HCT116 (cell line): ENCODE measurements around the gene PRMT3. TPM values are rescaled to one million over a fixed set of nuclear protein-coding genes. Genes with fewer than 3 reads are reported as not detected.

Source experiments
- ATAC-seq: fragments of 200-7000 bp; cut with Tn5 transposase; 2 replicates; pipeline ENCODE4 v1.9.1; 2020; ENCODE audit warnings: mild to moderate bottlenecking, moderate library complexity
- BruUV-seq: library from RNA; stranded (reverse); fragments of 400-500 nt; replicated peaks from 2 replicates; lab custom pipeline; 2021; lab: Mats Ljungman, UMichigan
- CTCF ChIA-PET: fragments of 300-600 bp; sonication (Branson Sonifier 250); formaldehyde crosslinking; loops from one replicate; lab custom pipeline; 2021; ENCODE audit warnings: antibody characterized with exemption; lab: Charles Lee
- POLR2A ChIA-PET: fragments of 300-600, 350-600 bp; sonication (Branson Sonifier 250); formaldehyde crosslinking; loops from one replicate; lab custom pipeline; 2021; ENCODE audit warnings: antibody characterized with exemption; lab: Charles Lee
- RAD21 ChIA-PET, 2 experiments: fragments of 300-600 bp; sonication (Branson Sonifier 250); formaldehyde crosslinking; loops; one replicate each; lab custom pipeline; 2023; ENCODE audit warnings: low total read pairs in 2 of 2; ENCODE audit not compliant: uncharacterized antibody in 2 of 2, unreplicated experiment in 2 of 2, low non-redundant PET in 1 of 2; lab: Charles Lee
- DNase-seq: peaks from one replicate; pipeline ENCODE4 v3.0.0-alpha.2; 2010; ENCODE audit warnings: low read depth, low spot score
- H2AFZ ChIP-seq: fragments of 200-600 bp; shearing (Covaris generic), sonication (generic); 2 replicates; pipeline ENCODE4 v1.6.1; 2017; ENCODE audit warnings: low read depth, mixed run types, mixed read lengths, antibody characterized with exemption, low read length; ENCODE audit not compliant: poor library complexity, severe bottlenecking
- H3K27ac ChIP-seq: 2 replicates; pipeline ENCODE4 v1.5.1; 2012; ENCODE audit warnings: low read depth, low read length
- H3K27me3 ChIP-seq: fragments of 200-600 bp; sonication (generic); 2 replicates; pipeline ENCODE4 v1.6.1; 2016; ENCODE audit warnings: mixed run types, low read length, mixed read lengths; ENCODE audit not compliant: insufficient read depth
- H3K36me3 ChIP-seq, 2 experiments: fragments of 200-500 bp in 1 of 2; fragments of 200-600 bp in 1 of 2; sonication (Bioruptor generic) in 1 of 2; sonication (generic) in 1 of 2; 2 replicates each; pipeline versions ENCODE4 v1.5.1 to v1.6.1; 2014 to 2016; ENCODE audit warnings: low read length in 2 of 2, inconsistent platforms in 1 of 2, mixed read lengths in 1 of 2, mixed run types in 1 of 2; ENCODE audit not compliant: insufficient read depth in 2 of 2, control insufficient read depth in 1 of 2
- H3K4me1 ChIP-seq, 2 experiments: fragments of 200-600 bp in 1 of 2; sonication (generic) in 1 of 2; 2 replicates each; pipeline versions ENCODE4 v1.5.1 to v1.6.1; 2012 to 2017; ENCODE audit warnings: low read length in 2 of 2, inconsistent platforms in 1 of 2, mild to moderate bottlenecking in 1 of 2, mixed read lengths in 1 of 2, mixed run types in 1 of 2, moderate library complexity in 1 of 2; ENCODE audit not compliant: insufficient read depth in 2 of 2, control insufficient read depth in 1 of 2
- H3K4me2 ChIP-seq: fragments of 200-600 bp; sonication (generic); 2 replicates; pipeline ENCODE4 v1.6.1; 2017; ENCODE audit warnings: mixed run types, low read length, mixed read lengths
- H3K4me3 ChIP-seq, 2 experiments: fragments of 200-600 bp in 1 of 2; sonication (generic) in 1 of 2; replicated peaks in 1 of 2; 2 replicates each; pipeline ENCODE4 v1.5.1; 2011 to 2016; ENCODE audit warnings: low read length in 2 of 2, control low read depth in 1 of 2, low read depth in 1 of 2, mild to moderate bottlenecking in 1 of 2, mixed read lengths in 1 of 2, mixed run types in 1 of 2
- H3K79me2 ChIP-seq: fragments of 200-600 bp; sonication (generic); 2 replicates; pipeline ENCODE4 v1.6.1; 2017; ENCODE audit warnings: mild to moderate bottlenecking, mixed run types, low read length, moderate library complexity, mixed read lengths; ENCODE audit not compliant: insufficient read depth
- H3K9ac ChIP-seq: fragments of 200-600 bp; sonication (generic); 2 replicates; pipeline ENCODE4 v1.6.1; 2016; ENCODE audit warnings: low read length, mixed read lengths
- H3K9me2 ChIP-seq: fragments of 200-600 bp; sonication (generic), shearing (Covaris generic); 2 replicates; pipeline ENCODE4 v1.6.1; 2017; ENCODE audit warnings: mixed run types, mild to moderate bottlenecking, moderate library complexity; ENCODE audit not compliant: insufficient read depth
- H3K9me3 ChIP-seq, 2 experiments: fragments of 200-500 bp in 1 of 2; fragments of 200-600 bp in 1 of 2; sonication (Bioruptor generic) in 1 of 2; sonication (generic) in 1 of 2; 2 replicates each; pipeline ENCODE4 v1.6.1; 2014 to 2017; ENCODE audit warnings: low read length in 2 of 2, mixed read lengths in 2 of 2, inconsistent platforms in 1 of 2, low read depth in 1 of 2, mild to moderate bottlenecking in 1 of 2, mixed run types in 1 of 2, moderate library complexity in 1 of 2; ENCODE audit not compliant: control insufficient read depth in 1 of 2, insufficient read depth in 1 of 2
- H4K20me1 ChIP-seq: fragments of 200-600 bp; sonication (generic), shearing (Covaris generic); 2 replicates; pipeline ENCODE4 v1.6.1; 2017; ENCODE audit warnings: mixed run types, mild to moderate bottlenecking, moderate library complexity; ENCODE audit not compliant: insufficient read depth
- CBX3 ChIP-seq: IDR thresholded peaks from 2 replicates; pipeline ENCODE4 v1.6.1; 2012; ENCODE audit warnings: low read depth
- CEBPB ChIP-seq: IDR thresholded peaks from 2 replicates; pipeline ENCODE4 v1.6.1; 2012; ENCODE audit warnings: low read depth
- ELF1 ChIP-seq: IDR thresholded peaks from 2 replicates; pipeline ENCODE4 v1.6.1; 2012; ENCODE audit warnings: low read depth, borderline replicate concordance
- EZH2 ChIP-seq: fragments of 200-600 bp; sonication (generic); IDR thresholded peaks from 2 replicates; pipeline ENCODE4 v1.6.1; 2017; ENCODE audit warnings: antibody characterized with exemption, mixed run types
- JUND ChIP-seq: IDR thresholded peaks from 2 replicates; pipeline ENCODE4 v1.6.1; 2012
- SIN3A ChIP-seq: IDR thresholded peaks from 2 replicates; pipeline ENCODE4 v1.6.1; 2012; ENCODE audit warnings: low read depth
- SRF ChIP-seq: IDR thresholded peaks from 2 replicates; pipeline ENCODE4 v1.6.1; 2012; ENCODE audit warnings: low read depth
- YY1 ChIP-seq: IDR thresholded peaks from 2 replicates; pipeline ENCODE4 v1.6.1; 2011; ENCODE audit warnings: low read length, low read depth, moderate library complexity, mild to moderate bottlenecking; ENCODE audit not compliant: insufficient replicate concordance; ENCODE audit errors: extremely low read depth
- intact Hi-C: fragments of 100-400 bp; cut with micrococcal nuclease; formaldehyde crosslinking; loops from 2 replicates; pipeline ENCODE4 v1.10.0; 2022
- total RNA-seq: library from RNA; stranded (reverse); gene quantifications from one replicate; pipeline ENCODE4 v1.2.1, GENCODE V29; 2021; ENCODE audit not compliant: unreplicated experiment
- TF ChIP-seq, protein P1 (sequence below): IDR thresholded peaks from 2 replicates; pipeline ENCODE4 v1.6.1; 2012; ENCODE audit warnings: low read depth
- TF ChIP-seq, protein P2 (sequence below): IDR thresholded peaks from 2 replicates; pipeline ENCODE4 v1.6.1; 2012
- TF ChIP-seq, protein P3 (sequence below): IDR thresholded peaks from 2 replicates; pipeline ENCODE4 v1.6.1; 2011; ENCODE audit warnings: mild to moderate bottlenecking, low read length, moderate library complexity; ENCODE audit not compliant: insufficient replicate concordance; ENCODE audit errors: extremely low read depth

PRMT3 gene
- total RNA-seq, 1 experiment from 2014 or later = 24.3 TPM

DNA sequence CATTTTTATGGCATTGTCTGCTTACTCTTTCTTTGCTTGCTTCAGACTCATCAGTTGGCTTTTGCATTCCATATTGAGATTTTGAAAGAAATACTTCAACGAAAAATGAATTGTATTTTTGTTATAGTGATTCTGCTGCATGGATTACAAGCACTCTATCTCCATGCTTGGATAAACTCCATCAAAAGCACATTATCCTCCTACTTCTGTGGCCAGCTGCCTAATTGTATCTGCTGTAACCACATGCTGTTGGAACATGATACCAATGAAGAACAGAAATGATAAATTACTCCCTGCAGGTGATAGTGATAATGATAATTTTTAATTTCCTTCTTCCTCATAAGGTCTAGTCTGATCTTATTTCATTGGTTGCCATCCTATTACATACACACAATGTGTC, 100.8 kb downstream of the PRMT3 start:
- peaks cover 0 to 7% of the 10 kb centered on the region in 2 experiments; a peak in 1 of 4 replicates for H3K36me3 ChIP-seq
- no peak overlapping the region for H3K4me3 ChIP-seq
- H4K20me1 ChIP-seq = no peaks in the 10 kb centered on the region
- intact Hi-C loops = no loop called here
- CTCF ChIA-PET = no interaction called here
- H3K4me1 ChIP-seq = no peaks in the 10 kb centered on the region
- ATAC-seq = no peak
- H3K9me3 ChIP-seq = no peaks in the 10 kb centered on the region
- H3K27ac ChIP-seq = no peak overlapping the region
- no peak overlapping the region for H3K9ac ChIP-seq
- RAD21 ChIA-PET = no interaction called here
- DNase-seq = no peak
- H3K9me2 ChIP-seq = no peaks in the 10 kb centered on the region
- TF ChIP-seq SRF (no peak), CEBPB (no peak), YY1 (no peak)
- TF ChIP-seq, protein P1, sequence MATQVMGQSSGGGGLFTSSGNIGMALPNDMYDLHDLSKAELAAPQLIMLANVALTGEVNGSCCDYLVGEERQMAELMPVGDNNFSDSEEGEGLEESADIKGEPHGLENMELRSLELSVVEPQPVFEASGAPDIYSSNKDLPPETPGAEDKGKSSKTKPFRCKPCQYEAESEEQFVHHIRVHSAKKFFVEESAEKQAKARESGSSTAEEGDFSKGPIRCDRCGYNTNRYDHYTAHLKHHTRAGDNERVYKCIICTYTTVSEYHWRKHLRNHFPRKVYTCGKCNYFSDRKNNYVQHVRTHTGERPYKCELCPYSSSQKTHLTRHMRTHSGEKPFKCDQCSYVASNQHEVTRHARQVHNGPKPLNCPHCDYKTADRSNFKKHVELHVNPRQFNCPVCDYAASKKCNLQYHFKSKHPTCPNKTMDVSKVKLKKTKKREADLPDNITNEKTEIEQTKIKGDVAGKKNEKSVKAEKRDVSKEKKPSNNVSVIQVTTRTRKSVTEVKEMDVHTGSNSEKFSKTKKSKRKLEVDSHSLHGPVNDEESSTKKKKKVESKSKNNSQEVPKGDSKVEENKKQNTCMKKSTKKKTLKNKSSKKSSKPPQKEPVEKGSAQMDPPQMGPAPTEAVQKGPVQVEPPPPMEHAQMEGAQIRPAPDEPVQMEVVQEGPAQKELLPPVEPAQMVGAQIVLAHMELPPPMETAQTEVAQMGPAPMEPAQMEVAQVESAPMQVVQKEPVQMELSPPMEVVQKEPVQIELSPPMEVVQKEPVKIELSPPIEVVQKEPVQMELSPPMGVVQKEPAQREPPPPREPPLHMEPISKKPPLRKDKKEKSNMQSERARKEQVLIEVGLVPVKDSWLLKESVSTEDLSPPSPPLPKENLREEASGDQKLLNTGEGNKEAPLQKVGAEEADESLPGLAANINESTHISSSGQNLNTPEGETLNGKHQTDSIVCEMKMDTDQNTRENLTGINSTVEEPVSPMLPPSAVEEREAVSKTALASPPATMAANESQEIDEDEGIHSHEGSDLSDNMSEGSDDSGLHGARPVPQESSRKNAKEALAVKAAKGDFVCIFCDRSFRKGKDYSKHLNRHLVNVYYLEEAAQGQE = no peak
- TF ChIP-seq, protein P2, sequence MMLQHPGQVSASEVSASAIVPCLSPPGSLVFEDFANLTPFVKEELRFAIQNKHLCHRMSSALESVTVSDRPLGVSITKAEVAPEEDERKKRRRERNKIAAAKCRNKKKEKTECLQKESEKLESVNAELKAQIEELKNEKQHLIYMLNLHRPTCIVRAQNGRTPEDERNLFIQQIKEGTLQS = no peak
- TF ChIP-seq, all 23 proteins: peak for 0
- no peak overlapping the region for H2AFZ ChIP-seq
- no peaks in the 10 kb centered on the region for H3K27me3 ChIP-seq
- POLR2A ChIA-PET = no interaction called here
- no peak overlapping the region for H3K4me2 ChIP-seq
- H3K79me2 ChIP-seq = no peaks in the 10 kb centered on the region
- BruUV-seq = no TSS peak

DNA sequence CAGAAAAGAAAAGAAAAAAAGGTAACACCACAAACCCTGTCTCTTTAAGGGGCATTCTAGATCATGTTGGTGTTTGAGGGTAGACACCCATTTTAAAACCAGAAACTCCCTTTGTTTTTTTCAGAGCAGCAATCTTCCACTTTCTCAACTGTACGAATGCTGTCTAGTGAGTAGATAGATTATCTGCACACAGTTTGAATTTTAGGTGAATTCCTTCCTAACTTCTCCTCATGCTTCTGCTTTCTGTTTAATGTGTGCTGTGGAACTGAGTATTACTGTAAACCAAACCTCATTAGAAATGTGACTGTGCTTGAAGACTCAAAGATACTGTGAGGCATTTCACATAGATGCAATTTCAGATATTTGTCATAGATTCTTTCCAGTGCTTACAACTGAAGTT, 102.4 kb downstream of the PRMT3 start:
- Histone ChIP-seq H3K4me1 (no peaks in the 10 kb centered on the region), H3K27ac (no peak overlapping the region), H3K27me3 (no peaks in the 10 kb centered on the region), H3K4me2 (no peak overlapping the region), H3K9me2 (no peaks in the 10 kb centered on the region), H3K4me3 (no peak overlapping the region), H3K9ac (no peak overlapping the region), H4K20me1 (no peaks in the 10 kb centered on the region), H3K79me2 (no peaks in the 10 kb centered on the region), H3K9me3 (no peaks in the 10 kb centered on the region), H3K36me3 (no peaks in the 10 kb centered on the region), H2AFZ (no peak overlapping the region)
- intact Hi-C loops = no loop called here
- POLR2A ChIA-PET = no interaction called here
- RAD21 ChIA-PET = no interaction called here
- ATAC-seq (no peak), DNase-seq (no peak)
- CTCF ChIA-PET = no interaction called here
- BruUV-seq = no TSS peak
- TF ChIP-seq, protein P1 = no peak
- no peak for TF ChIP-seq SIN3A
- TF ChIP-seq EZH2 = no peak
- TF ChIP-seq ELF1 = no peak
- no peak for TF ChIP-seq SRF
- TF ChIP-seq CBX3 = no peak
- TF ChIP-seq, protein P3, sequence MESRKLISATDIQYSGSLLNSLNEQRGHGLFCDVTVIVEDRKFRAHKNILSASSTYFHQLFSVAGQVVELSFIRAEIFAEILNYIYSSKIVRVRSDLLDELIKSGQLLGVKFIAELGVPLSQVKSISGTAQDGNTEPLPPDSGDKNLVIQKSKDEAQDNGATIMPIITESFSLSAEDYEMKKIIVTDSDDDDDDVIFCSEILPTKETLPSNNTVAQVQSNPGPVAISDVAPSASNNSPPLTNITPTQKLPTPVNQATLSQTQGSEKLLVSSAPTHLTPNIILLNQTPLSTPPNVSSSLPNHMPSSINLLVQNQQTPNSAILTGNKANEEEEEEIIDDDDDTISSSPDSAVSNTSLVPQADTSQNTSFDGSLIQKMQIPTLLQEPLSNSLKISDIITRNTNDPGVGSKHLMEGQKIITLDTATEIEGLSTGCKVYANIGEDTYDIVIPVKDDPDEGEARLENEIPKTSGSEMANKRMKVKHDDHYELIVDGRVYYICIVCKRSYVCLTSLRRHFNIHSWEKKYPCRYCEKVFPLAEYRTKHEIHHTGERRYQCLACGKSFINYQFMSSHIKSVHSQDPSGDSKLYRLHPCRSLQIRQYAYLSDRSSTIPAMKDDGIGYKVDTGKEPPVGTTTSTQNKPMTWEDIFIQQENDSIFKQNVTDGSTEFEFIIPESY = no peak
- no peak for TF ChIP-seq JUND
